Activated gamma-delta T cell treated with anti-CD3 and anti-CD28 coated beads, Interleukin-2, amount 50 U/mL, for 16 hours (primary cell): ENCODE results near the gene CAMSAP3.
A peak's percentile ranks its signal among the peaks of the same experiment; 100 is the strongest.

Experiments used
- DNase-seq: peaks from one replicate; pipeline ENCODE4 v3.0.0-alpha.2; 2020; ENCODE audit warnings: low read depth

Gene CAMSAP3

DNA sequence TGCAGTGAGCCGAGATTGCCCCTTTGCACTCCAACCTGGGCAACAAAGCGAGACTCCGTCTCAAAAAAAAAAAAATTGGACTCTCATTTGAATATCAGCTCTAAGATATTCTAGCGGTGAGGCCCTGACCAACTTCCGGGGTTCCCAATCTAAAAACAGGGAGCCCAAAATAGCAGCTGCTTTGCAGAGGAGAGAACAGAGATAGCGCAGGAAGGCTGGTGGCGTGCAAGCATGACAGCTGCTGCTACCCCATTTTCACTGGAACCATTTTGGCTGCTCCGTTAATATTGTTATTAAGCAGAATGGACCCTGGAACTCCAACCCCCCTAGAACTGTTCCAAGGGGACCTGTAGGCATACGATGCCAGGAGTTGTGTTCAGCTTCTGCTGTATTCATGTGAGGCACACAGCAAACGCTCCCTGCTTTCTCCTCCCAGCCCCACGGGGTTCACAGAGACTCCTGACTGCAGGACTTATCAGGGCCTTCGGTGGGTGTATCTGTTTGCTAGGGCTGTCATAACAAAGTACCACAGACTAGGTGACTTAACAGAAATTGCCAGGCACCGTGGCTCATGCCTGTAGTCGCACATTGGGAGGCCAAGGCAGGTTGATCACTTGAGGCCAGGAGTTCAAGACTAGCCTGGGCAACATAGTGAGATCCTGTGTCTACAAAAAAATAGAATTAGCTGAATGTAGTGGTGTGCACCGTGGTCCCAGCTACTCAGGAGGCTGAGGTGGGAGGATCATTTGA lies 52.8 kb downstream of the CAMSAP3 start:
- DNase-seq: no peak

DNA sequence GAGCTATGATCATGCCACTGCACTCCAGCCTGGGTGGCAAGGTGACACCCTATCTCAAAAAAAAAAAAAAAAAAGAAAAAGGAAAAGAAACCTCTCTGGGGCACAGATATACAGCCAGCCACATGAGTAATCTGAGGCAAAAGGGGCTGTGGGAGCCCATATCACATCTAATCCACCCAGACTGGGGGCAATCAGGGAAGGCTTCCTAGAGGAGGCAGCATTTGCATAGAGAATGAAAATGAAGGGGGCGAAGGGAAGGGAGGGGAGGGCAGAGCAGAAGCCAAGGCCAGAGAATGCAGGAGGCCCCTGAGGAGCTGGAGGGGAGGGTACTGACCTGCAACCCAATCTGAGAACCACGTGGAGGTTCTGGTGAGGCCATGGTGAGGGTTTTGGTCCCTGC lies 54.5 kb downstream of the CAMSAP3 start:
- no peak for DNase-seq

DNA sequence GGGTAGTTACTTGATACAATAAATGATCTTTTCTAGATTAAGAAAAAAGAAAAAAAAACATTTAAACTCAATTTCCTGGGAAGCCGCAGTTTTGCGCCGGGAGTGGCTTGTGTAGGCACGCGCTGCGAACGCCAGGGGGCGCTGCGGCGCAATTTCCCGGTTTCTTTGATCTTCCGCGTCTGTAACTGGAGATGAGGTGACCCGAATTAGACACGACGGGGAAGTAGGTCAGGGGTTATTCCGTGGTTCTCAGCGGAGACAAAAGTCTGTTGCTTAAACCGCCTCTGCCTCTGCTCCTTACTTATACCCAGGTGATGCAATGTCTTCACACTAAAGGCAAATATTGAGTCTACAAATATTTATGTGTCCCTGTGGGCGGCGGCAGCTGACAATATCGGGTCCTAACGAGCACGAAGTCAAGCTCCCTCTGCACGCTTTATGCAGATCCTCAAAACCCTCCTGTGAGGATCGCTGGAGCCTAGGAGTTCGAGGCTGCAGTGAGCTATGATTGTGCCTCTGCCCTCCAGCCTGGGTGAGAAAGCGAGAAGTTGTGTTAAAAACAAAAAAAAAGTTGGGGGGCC lies 56.5 kb downstream of the CAMSAP3 start:
- DNase-seq: peak; percentile 83

DNA sequence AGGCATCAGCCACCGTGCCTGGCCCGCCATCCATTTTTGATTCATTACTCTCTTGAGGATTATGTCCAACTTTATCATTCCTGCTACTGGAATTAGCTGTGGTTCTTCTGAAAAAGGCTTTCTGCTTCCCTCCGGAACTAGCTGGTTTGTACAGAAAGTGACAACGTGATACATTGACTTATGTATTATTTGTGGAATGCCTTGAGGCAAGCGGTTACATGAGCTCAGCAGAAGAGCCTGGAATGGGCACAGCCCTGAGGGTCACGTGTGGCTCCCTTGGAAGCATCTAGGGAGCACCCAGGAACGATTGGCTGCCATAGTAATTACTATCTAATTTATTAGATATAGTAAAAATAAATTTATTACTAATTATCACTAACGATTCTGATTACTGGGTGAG lies 58.7 kb downstream of the CAMSAP3 start:
- DNase-seq: no peak

DNA sequence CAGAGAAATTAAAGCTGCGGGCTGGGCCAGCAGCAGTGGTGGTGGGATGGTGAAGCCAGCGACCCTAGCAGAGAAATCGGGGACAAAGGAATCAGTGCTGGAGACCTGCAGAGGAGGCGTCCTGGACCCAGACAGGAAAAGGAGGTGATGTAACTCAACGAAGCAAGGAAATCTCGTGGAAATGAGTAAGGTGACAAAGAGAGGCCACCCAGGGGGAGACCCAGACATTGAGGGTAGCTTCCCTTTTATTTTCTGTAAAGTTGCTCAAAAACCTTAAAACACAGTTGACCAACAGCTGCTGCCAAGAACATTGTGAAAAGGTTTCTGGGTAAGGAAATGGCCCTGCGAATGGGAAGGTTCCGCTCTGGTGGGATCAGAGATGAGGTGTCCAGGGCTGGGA lies 59.9 kb downstream of the CAMSAP3 start:
- no peak for DNase-seq

DNA sequence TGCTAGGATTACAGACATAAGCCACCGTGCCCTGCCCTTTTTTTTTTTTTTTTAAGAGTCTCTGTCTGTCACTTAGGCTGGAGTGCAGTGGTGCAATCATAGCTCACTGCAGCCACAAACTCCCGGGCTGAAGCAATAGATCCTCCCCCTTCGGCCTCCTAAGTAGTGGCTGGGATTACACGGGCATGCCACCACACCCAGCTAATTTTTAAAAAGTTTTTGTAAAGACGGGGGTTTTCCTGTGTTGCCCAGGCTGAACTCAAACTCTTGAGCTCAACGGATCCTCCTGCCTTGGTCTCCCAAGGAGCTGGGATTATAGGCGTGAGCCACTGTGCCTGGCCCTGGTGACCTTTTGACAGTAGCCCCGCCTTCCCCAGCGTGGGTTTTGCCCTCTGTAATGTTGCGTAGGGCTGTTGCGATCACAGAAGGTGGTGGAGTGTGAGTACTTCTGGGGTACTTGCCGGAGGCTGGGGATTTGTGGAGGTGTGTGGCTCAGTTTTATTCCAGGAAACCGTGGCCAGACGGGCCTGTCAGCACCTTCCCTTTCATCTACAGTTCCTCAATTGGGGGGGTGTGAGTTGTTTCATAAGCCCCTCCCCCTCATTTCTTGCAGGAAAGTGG lies 61.6 kb downstream of the CAMSAP3 start:
- DNase-seq: no peak

DNA sequence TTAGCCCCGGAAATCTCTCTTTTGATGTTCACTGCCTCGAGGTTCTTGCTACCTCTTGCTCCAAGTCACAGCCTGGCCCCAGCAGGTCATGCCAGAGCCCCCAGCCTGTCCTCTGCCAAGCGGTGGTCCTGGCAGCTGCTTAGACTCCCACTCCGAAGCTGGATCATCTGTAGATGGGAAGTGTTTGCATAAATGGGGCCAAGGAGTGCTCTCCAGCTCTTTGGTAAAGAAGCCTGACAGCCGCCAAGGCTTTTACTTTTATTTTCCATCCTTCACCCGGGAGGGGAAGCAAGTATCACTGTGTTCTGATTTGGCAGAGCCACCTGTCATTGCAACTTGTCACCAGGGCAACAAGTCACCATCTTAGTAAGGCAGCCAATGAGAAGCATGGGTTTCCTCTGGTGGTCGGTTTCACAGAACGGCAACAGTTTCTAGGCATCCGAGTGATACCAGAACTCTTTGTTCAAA lies 62.6 kb downstream of the CAMSAP3 start:
- no peak for DNase-seq

DNA sequence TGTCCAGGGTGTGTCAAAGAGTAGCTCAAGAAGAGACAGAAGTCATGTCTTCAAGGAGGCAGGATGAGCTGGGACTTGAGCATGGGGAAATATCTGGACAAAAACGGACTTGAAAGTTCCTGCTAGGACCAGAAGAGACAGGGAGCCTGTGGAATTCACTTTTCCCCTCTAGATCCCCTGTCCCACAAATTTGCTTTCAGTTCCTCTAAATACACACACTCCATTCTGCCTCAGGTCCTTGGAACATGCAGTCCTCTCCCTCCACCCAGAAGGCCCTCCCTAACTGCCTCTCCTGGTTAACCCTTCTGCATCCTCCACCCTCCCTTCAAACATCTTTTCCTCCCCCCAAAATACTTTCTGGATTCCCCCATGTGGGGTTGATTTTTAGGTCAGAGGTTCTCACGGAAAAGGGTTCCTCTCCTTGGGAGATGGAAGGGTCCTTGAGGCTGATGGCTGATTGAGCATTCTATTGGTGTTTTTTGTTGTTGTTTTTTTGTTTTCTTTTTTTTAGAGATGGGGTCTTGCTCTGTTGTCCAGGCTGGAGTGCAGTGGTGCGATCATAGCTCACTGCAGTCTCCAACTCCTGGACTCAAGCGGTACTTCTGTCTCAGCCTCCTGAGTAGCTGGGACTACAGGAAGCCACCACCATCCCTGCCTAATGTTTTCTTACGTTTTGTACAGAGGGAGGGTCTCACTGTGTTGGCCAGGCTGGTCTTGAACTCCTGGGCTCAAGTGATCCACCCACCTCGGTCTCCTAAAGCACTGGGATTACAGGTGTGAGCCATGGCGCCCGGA lies 66.3 kb downstream of the CAMSAP3 start:
- no peak for DNase-seq

DNA sequence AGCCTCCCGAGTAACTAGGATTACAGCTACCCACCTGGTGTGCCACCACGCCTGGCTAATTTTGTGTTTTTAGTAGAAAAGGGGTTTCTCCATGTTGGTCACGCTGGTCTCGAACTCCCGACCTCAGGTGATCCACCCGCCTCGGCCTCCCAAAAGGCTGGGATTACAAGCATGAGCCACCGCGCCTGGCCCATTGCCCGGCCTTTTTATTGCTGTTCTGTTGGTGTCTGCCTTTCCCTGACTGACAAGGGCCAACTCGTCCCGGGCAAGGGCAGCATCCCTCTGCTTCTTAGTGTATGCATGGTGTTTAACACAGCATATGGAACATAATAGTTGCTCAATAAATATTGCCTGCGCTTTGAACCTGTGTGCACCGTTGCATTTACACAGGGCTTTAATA lies 67.0 kb downstream of the CAMSAP3 start:
- DNase-seq: no peak

DNA sequence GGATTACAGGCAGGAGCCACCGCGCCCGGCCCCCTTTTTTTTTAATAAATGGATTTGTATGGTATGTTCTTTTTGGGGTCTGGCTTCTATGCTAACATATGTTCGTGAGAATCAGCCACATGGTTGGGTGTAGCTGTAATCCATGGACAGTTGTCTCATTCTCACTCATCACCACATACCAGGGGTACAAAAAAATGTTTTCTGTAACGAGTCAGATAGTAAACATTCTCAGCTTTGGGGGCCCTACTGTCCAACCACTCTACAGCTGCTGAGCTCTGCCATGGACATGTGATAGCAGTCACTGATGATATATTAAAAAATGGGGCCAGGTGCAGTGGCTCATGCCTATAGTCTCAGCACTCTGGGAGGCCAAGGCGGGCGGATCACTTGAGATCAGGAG lies 68.0 kb downstream of the CAMSAP3 start:
- no peak for DNase-seq

DNA sequence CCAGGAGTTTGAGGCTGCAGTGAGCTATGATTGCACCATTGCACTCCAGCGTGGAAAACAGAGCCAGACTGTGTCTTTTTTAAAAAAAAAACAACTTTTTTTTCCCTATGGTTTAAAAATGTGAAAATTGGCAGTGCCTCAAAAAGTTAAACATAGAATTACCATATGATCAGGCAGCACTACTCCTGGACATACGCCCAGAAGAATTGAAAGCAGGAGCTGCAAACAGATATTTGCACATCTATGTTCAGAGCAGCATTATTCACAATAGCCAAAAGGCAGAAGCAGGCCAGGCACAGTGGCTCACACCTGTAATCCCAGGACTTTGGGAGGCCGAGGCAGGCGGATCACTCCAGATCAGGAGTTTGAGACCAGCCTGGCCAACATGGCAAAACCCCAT lies 69.4 kb downstream of the CAMSAP3 start:
- DNase-seq: no peak
